HL-60 (cell line): ENCODE results near the gene MAP3K19.

Source experiments
- CTCF ChIP-seq: IDR thresholded peaks from one replicate; pipeline ENCODE4 v1.5.1; 2011; ENCODE audit warnings: low read length, control low read depth, inconsistent platforms; ENCODE audit not compliant: insufficient read depth
- POLR2AphosphoS5 ChIP-seq: IDR thresholded peaks from 2 replicates; pipeline ENCODE4 v1.6.1; 2012; ENCODE audit warnings: low read depth

- no peak for TF ChIP-seq CTCF
- TF ChIP-seq POLR2AphosphoS5 = no peak
Measured at GRCh38 chr2:134943540-134943939, 103.7 kb downstream of the MAP3K19 start.
